Caco-2 (cell line): Measurements from ENCODE around the gene LINGO1. TPM values are rescaled to one million over a fixed set of nuclear protein-coding genes. Genes with fewer than 3 reads are reported as not detected.

Experiments
- BruUV-seq: library from RNA; stranded (reverse); fragments of 400-500 nt; replicated peaks from 2 replicates; lab custom pipeline; 2021; lab: Mats Ljungman, UMichigan
- CTCF ChIA-PET: fragments of 300-600 bp; sonication (Branson Sonifier 250); formaldehyde crosslinking; loops from one replicate; lab custom pipeline; 2022; ENCODE audit warnings: antibody characterized with exemption; lab: Charles Lee
- POLR2A ChIA-PET: fragments of 300-600 bp; sonication (Branson Sonifier 250); formaldehyde crosslinking; loops from one replicate; lab custom pipeline; 2022; ENCODE audit warnings: antibody characterized with exemption; lab: Charles Lee
- DNase-seq, 2 experiments: peaks; one replicate each; pipeline versions ENCODE4 v3.0.0 to v3.0.0-alpha.2; 2020 to 2022
- H3K27me3 ChIP-seq: replicated peaks from 2 replicates; pipeline ENCODE4 v1.6.0; 2011; ENCODE audit warnings: low read length; ENCODE audit not compliant: control insufficient read depth, insufficient read depth
- H3K36me3 ChIP-seq: 2 replicates; pipeline ENCODE4 v1.5.1; 2011; ENCODE audit warnings: low read length; ENCODE audit not compliant: control insufficient read depth, insufficient read depth
- H3K4me1 ChIP-seq: fragments of 250-450 bp; sonication (Bioruptor Pico); 2 replicates; pipeline ENCODE4 v1.5.1; 2020; ENCODE audit warnings: mild to moderate bottlenecking
- H3K4me3 ChIP-seq: 2 replicates; pipeline ENCODE4 v1.5.1; 2011; ENCODE audit warnings: low read depth, mild to moderate bottlenecking, control low read depth, low read length
- H3K9me3 ChIP-seq: fragments of 250-450 bp; sonication (Bioruptor Pico); 2 replicates; pipeline ENCODE4 v1.5.1; 2020; ENCODE audit warnings: mild to moderate bottlenecking, moderate library complexity
- H3K27ac Mint-ChIP-seq: one replicate; pipeline ENCODE4 v1.8.0; 2022; ENCODE audit warnings: mixed read lengths; ENCODE audit not compliant: unreplicated experiment
- H3K27me3 Mint-ChIP-seq: one replicate; pipeline ENCODE4 v1.8.0; 2022; ENCODE audit warnings: mixed read lengths; ENCODE audit not compliant: insufficient read depth, unreplicated experiment
- H3K36me3 Mint-ChIP-seq: one replicate; pipeline ENCODE4 v1.8.0; 2022; ENCODE audit warnings: mild to moderate bottlenecking, mixed read lengths; ENCODE audit not compliant: insufficient read depth, unreplicated experiment
- H3K4me1 Mint-ChIP-seq: one replicate; pipeline ENCODE4 v1.8.0; 2022; ENCODE audit warnings: low read depth, mixed read lengths; ENCODE audit not compliant: unreplicated experiment
- H3K4me3 Mint-ChIP-seq: one replicate; pipeline ENCODE4 v1.8.0; 2022; ENCODE audit warnings: mild to moderate bottlenecking, moderate library complexity, mixed read lengths; ENCODE audit not compliant: unreplicated experiment
- H3K9me3 Mint-ChIP-seq: one replicate; pipeline ENCODE4 v1.8.0; 2022; ENCODE audit warnings: mixed read lengths; ENCODE audit not compliant: unreplicated experiment
- CTCF ChIP-seq, 2 experiments: fragments of 200-600 bp in 1 of 2; IDR thresholded peaks; 1 replicate in 1 of 2; 2 replicates in 1 of 2; pipeline versions ENCODE4 v1.5.1 to v1.8.0; 2011 to 2022; ENCODE audit warnings: antibody characterized with exemption in 1 of 2, control low read depth in 1 of 2, inconsistent platforms in 1 of 2, low read depth in 1 of 2, low read length in 1 of 2, mild to moderate bottlenecking in 1 of 2, moderate library complexity in 1 of 2; ENCODE audit not compliant: insufficient read depth in 1 of 2, severe bottlenecking in 1 of 2, unreplicated experiment in 1 of 2
- intact Hi-C: fragments of 100-400 bp; cut with micrococcal nuclease; formaldehyde crosslinking; loops from one replicate; pipeline ENCODE4 v1.10.0; 2022; ENCODE audit not compliant: unreplicated experiment
- total RNA-seq: library from RNA; stranded (reverse); gene quantifications from 2 replicates; pipeline ENCODE4 v1.2.3, GENCODE V29; 2022

Gene LINGO1
- total RNA-seq, 1 experiment from 2014 or later: 1.4 TPM

DNA sequence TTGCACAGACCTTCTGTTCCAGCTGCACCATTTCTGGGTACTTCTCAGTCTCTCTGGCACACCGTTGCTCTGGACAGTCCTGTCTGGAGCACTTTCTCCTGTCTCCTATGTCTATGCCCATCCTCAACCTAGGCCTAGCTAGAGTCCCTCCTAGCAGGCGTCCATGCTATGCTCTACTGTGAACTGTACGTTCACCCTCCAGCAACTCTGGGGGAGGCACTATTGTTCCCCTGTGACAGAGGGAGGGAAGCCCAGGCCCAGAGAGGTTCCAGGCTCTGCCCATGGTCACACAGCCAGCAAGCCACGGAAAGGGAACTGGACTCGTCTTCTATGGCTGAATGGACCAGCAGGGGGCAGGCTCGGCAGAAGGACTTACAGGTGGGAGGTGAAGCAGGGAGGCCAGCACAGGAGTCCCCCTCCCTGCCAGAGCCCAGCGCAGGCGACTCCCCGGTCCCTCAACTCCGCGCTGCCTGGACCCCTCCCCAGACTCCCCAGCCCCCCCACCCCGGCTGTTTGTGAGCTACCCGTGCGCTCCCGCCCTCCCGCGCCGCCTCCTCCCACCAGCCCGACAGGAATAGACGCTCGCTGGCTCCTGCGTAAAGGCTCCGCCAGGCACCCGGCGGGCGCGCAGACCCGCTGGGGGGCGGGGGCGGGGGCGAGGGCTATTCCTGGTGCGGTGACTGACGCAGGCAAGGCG is 1.7 kb upstream of the LINGO1 start:
- ChIA-PET POLR2A (no interaction called here), CTCF (interaction anchor here (1.3 to 2.2 kb wide), 8 partner anchors 10 to 241 kb away, joined by 3 to 34 read pairs (median 12); no protein-coding TSS in a partner anchor)
- no TSS peak for BruUV-seq
- Histone ChIP-seq H3K9me3 (no peaks in the 10 kb centered on the region), H3K4me3 (no peak overlapping the region), H3K36me3 (no peaks in the 10 kb centered on the region), H3K27me3 (peaks cover 6% of the 10 kb centered on the region), H3K4me1 (peaks cover 6% of the 10 kb centered on the region; the same call in 1 of the 2 replicates)
- Mint-ChIP-seq H3K9me3 (no peaks in the 10 kb centered on the region), H3K36me3 (no peaks in the 10 kb centered on the region), H3K27ac (no peak overlapping the region), H3K27me3 (peaks cover 12% of the 10 kb centered on the region), H3K4me3 (no peak overlapping the region), H3K4me1 (no peaks in the 10 kb centered on the region)
- DNase-seq: peak; percentile 57 to 61
- intact Hi-C loops: loop anchor here (5.0 kb wide), 2 partner anchors 92 to 243 kb away; no protein-coding TSS in a partner anchor
- peak; percentile 7 to 34 for TF ChIP-seq CTCF (IDR thresholded peaks at IDR 0.05; ENCODE audit: insufficient read depth in 1 of 2, low read depth in 1 of 2, low read length in 1 of 2, severe bottlenecking in 1 of 2, unreplicated experiment in 1 of 2)

DNA sequence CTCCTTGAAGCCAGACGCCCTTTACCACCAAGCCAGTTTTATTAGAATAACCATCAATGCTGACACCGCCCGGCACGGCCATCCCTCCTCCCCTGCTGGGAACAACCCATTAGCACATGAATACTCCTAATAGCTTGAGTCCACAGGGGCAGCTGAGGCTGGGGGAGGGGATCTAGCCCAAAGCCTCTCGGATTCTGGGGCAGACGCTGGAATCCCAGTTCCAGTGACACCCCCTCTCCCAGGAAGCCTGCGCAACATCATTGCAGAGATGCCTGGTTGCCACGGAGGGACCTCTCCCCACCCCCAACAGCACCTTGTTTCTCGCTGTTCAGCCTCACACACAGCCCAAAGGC is 1.2 kb upstream of the LINGO1 start:
- Mint-ChIP-seq H3K4me3 (peak overlapping the region; percentile 63), H3K36me3 (no peaks in the 10 kb centered on the region), H3K4me1 (no peaks in the 10 kb centered on the region), H3K9me3 (no peaks in the 10 kb centered on the region), H3K27ac (no peak overlapping the region), H3K27me3 (peaks cover 12% of the 10 kb centered on the region)
- Histone ChIP-seq H3K9me3 (no peaks in the 10 kb centered on the region), H3K4me1 (peaks cover 6% of the 10 kb centered on the region; the same call in 1 of the 2 replicates), H3K36me3 (no peaks in the 10 kb centered on the region), H3K4me3 (no peak overlapping the region), H3K27me3 (peaks cover 6% of the 10 kb centered on the region)
- no peak for TF ChIP-seq CTCF (IDR thresholded peaks at IDR 0.05; ENCODE audit: insufficient read depth in 1 of 2, low read depth in 1 of 2, low read length in 1 of 2, severe bottlenecking in 1 of 2, unreplicated experiment in 1 of 2)
- intact Hi-C loops: loop anchor here (1.0 to 5.0 kb wide), 3 partner anchors 92 to 243 kb away; no protein-coding TSS in a partner anchor
- BruUV-seq: no TSS peak
- no peak for DNase-seq
- POLR2A ChIA-PET: no interaction called here
- CTCF ChIA-PET: interaction anchor here (0.6 to 2.2 kb wide), 16 partner anchors 8 to 526 kb away, joined by 3 to 34 read pairs (median 6); no protein-coding TSS in a partner anchor

GRCh38 chr15:77633134-77633912 is 611 bp upstream of the LINGO1 start:
- H3K36me3 ChIP-seq: no peaks in the 10 kb centered on the region
- POLR2A ChIA-PET: no interaction called here

More at GRCh38 chr15:77633134-77633912, 611 bp upstream of the LINGO1 start:
- Mint-ChIP-seq H3K4me3 (peak overlapping the region; percentile 63), H3K27ac (no peak overlapping the region), H3K4me1 (no peaks in the 10 kb centered on the region), H3K27me3 (peaks cover 12% of the 10 kb centered on the region), H3K9me3 (no peaks in the 10 kb centered on the region), H3K36me3 (no peaks in the 10 kb centered on the region)
- DNase-seq: peak; percentile 80 to 93
- no peaks in the 10 kb centered on the region for H3K9me3 ChIP-seq
- BruUV-seq: no TSS peak
- peak overlapping the region; percentile 36 for H3K4me3 ChIP-seq
- intact Hi-C loops: loop anchor here (1.0 to 5.0 kb wide), 3 partner anchors 91 to 244 kb away; no protein-coding TSS in a partner anchor
- peaks cover 6% of the 10 kb centered on the region for H3K27me3 ChIP-seq
- CTCF ChIA-PET: interaction anchor here (0.6 to 2.2 kb wide), 24 partner anchors 8 to 635 kb away, joined by 3 to 34 read pairs (median 4); no protein-coding TSS in a partner anchor
- peaks cover 6% of the 10 kb centered on the region; the same call in 1 of the 2 replicates for H3K4me1 ChIP-seq
- peak; percentile 99 to 100 for TF ChIP-seq CTCF (IDR thresholded peaks at IDR 0.05; ENCODE audit: insufficient read depth in 1 of 2, low read depth in 1 of 2, low read length in 1 of 2, severe bottlenecking in 1 of 2, unreplicated experiment in 1 of 2)
